Lung (tissue), 16 donors: ENCODE data around the gene ANKRD13A. TPM values are rescaled to one million over a fixed set of nuclear protein-coding genes. Genes with fewer than 3 reads are reported as not detected.

Experiments used
- ATAC-seq: fragments of 200-7000 bp; cut with Tn5 transposase; one replicate; pipeline ENCODE4 v1.9.1; 2020; ENCODE audit warnings: moderate number of reproducible peaks; ENCODE audit not compliant: insufficient read depth, low FRiP score
- DNase-seq, 3 donors: peaks; one replicate each; pipeline ENCODE4 v3.0.0-alpha.2; 2013 to 2017
- H3K27ac ChIP-seq, 2 donors: one replicate each; pipeline ENCODE4 v1.5.1; 2013; ENCODE audit warnings: mild to moderate bottlenecking in 2 of 2, moderate library complexity in 2 of 2, control low read depth in 1 of 2, inconsistent platforms in 1 of 2, low read depth in 1 of 2, low read length in 1 of 2
- H3K27me3 ChIP-seq, 3 donors: one replicate each; pipeline ENCODE4 v1.5.1; 2013; ENCODE audit warnings: low read length in 2 of 3; ENCODE audit not compliant: control insufficient read depth in 3 of 3, insufficient read depth in 3 of 3
- H3K36me3 ChIP-seq, 4 donors: one replicate each; pipeline ENCODE4 v1.5.1; 2013; ENCODE audit warnings: low read length in 4 of 4, mild to moderate bottlenecking in 1 of 4, moderate library complexity in 1 of 4; ENCODE audit not compliant: control insufficient read depth in 4 of 4, insufficient read depth in 4 of 4
- H3K4me1 ChIP-seq, 5 donors: one replicate each; pipeline ENCODE4 v1.5.1; 2013; ENCODE audit warnings: low read length in 5 of 5, mild to moderate bottlenecking in 2 of 5, moderate library complexity in 1 of 5; ENCODE audit not compliant: control insufficient read depth in 5 of 5, insufficient read depth in 5 of 5
- H3K4me3 ChIP-seq: one replicate; pipeline ENCODE4 v1.5.1; 2013; ENCODE audit warnings: mild to moderate bottlenecking, control low read depth, moderate library complexity
- H3K9ac ChIP-seq, 2 donors: one replicate each; pipeline ENCODE4 v1.5.1; 2013; ENCODE audit warnings: low read length in 2 of 2, control low read depth in 1 of 2; ENCODE audit not compliant: insufficient read depth in 1 of 2
- H3K9me3 ChIP-seq, 4 donors: one replicate each; pipeline ENCODE4 v1.5.1; 2013; ENCODE audit warnings: low read length in 3 of 4, mild to moderate bottlenecking in 1 of 4, moderate library complexity in 1 of 4; ENCODE audit not compliant: control insufficient read depth in 4 of 4, insufficient read depth in 3 of 4
- WGBS, 2 donors: extraction: QIAGEN DNeasy Blood & Tissue Kit; methylation state at CpG; one replicate each; pipeline ENCODE4 v1.1.7; 2013; 5-methylcytosine and 5-hydroxymethylcytosine counted together
- long read RNA-seq, 5 donors: transcript quantifications; one replicate each; lab custom pipeline, GENCODE V29; 2026
- polyA plus RNA-seq, 2 donors: library from polyadenylated mRNA; stranded (reverse); fragments of 200-250 nt; gene quantifications; one replicate each; pipeline ENCODE4 v1.2.1, GENCODE V29; 2013
- total RNA-seq, 2 donors: library from RNA; depleted of rRNA in 1 of 2; stranded (reverse); fragments of >200 nt in 1 of 2; gene quantifications; one replicate each; pipeline ENCODE4 v1.2.1, GENCODE V29; 2014 to 2021
- TF ChIP-seq, protein P1 (sequence below): IDR thresholded peaks from 2 replicates; pipeline ENCODE4 v1.5.1; 2012; ENCODE audit warnings: mild to moderate bottlenecking; ENCODE audit errors: control extremely low read depth, extremely low read depth
- donor health status: control.
- donor health status: control.
- donor health status: Bipolar disorder and iron deficiency.
- donor health status: healthy.
- donor health status: DM: yes; HTN: yes; CAD: no.

ANKRD13A gene
- total RNA-seq (10 to 100 TPM; 68.8 to 83.0 TPM), polyA plus RNA-seq (10 to 100 TPM; 21.6 to 38.8 TPM)
- long read RNA-seq, donor 1, full-length matches to known transcripts = 5 of 39 reads
- long read RNA-seq, donor 1, partial matches to known transcripts = 20 of 39 reads
- long read RNA-seq, donor 1, other reads (novel, unspliced or antisense) = 14 of 39 reads
- long read RNA-seq, donor 2, full-length matches to known transcripts = 2 of 20 reads
- long read RNA-seq, donor 2, partial matches to known transcripts = 18 of 20 reads
- long read RNA-seq, donor 2, other reads (novel, unspliced or antisense) = 0 of 20 reads
- long read RNA-seq, donor 3, full-length matches to known transcripts = 1 of 1 reads
- long read RNA-seq, donor 3, partial matches to known transcripts = 0 of 1 reads
- long read RNA-seq, donor 3, other reads (novel, unspliced or antisense) = 0 of 1 reads
- long read RNA-seq, donor 4, partial matches to known transcripts = 0 of 1 reads
- long read RNA-seq, donor 4, other reads (novel, unspliced or antisense) = 0 of 1 reads
- long read RNA-seq, donor 5, full-length matches to known transcripts = 4 of 4 reads
- long read RNA-seq, donor 5, partial matches to known transcripts = 0 of 4 reads
- long read RNA-seq, donor 5, other reads (novel, unspliced or antisense) = 0 of 4 reads

DNA sequence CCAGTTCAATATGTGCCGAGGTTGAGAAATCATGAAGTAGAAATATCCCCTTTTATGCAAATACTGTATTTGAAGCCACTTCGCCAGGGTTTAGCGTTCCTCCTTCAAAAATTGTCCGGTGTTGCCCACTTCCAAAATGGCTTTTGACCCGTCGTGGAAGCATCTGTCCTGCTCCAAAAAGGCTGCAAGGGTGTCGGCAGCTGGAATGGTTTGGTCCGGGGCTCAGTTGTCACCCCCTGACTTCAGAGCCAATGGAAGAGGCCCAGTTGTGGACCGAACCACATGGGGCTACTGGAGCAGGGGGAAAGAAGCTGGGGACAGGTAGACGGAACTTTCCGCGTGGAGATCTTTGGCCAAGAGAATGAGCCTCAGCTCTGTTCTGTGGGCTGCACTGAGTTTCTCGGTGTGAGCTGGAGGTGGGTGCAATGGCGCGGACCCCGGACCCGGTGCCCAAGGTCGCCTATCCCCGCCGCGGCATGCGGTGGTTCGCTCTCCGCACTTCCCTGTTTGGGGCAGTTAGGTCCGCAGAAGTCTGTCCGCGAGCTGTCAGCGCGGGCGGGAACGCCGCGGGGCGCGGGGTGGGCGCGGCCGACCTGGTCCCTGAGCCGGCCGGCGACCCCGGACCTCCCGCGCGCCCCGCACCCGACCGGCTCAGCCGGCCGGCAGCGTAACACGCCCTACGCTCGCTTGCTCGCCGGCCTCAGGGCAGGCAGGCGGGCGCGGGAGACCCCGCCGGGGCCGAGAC lies at the start of gene ANKRD13A:
TSS of gene ANKRD13A (plus strand) at position 527 of the 745 bp plus-strand sequence. CDS start 259 bp downstream, outside the sequence.
- H3K27ac ChIP-seq = peak within 1 kb of the TSS; percentile 90 to 92
- no peaks in the 10 kb centered on the region for H3K27me3 ChIP-seq
- peaks cover 7 to 32% (median 13%) of the 10 kb centered on the region in 5 donors for H3K4me1 ChIP-seq
- TF ChIP-seq, protein P1, sequence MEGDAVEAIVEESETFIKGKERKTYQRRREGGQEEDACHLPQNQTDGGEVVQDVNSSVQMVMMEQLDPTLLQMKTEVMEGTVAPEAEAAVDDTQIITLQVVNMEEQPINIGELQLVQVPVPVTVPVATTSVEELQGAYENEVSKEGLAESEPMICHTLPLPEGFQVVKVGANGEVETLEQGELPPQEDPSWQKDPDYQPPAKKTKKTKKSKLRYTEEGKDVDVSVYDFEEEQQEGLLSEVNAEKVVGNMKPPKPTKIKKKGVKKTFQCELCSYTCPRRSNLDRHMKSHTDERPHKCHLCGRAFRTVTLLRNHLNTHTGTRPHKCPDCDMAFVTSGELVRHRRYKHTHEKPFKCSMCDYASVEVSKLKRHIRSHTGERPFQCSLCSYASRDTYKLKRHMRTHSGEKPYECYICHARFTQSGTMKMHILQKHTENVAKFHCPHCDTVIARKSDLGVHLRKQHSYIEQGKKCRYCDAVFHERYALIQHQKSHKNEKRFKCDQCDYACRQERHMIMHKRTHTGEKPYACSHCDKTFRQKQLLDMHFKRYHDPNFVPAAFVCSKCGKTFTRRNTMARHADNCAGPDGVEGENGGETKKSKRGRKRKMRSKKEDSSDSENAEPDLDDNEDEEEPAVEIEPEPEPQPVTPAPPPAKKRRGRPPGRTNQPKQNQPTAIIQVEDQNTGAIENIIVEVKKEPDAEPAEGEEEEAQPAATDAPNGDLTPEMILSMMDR = no peak
- peak; percentile 84 for ATAC-seq
- no peaks in the 10 kb centered on the region for H3K36me3 ChIP-seq
- peak within 1 kb of the TSS; percentile 95 for H3K4me3 ChIP-seq
- no peaks in the 10 kb centered on the region for H3K9me3 ChIP-seq
- peak; percentile 94 to 97 (median 96) for DNase-seq
- peak within 1 kb of the TSS; percentile 81 to 85 for H3K9ac ChIP-seq
- 0% methylated on average over 41 to 62 of the region's 62 CpGs for WGBS, 2 donors

GRCh38 chr12:109950625-109951024 lies 48.6 kb upstream of the ANKRD13A start:
- Histone ChIP-seq H3K27ac (peak overlapping the region; percentile 20 to 74), H3K4me1 (peaks cover 3 to 26% (median 25%) of the 10 kb centered on the region in 5 donors), H3K9ac (no peak overlapping the region), H3K4me3 (no peak overlapping the region), H3K9me3 (no peaks in the 10 kb centered on the region), H3K27me3 (no peaks in the 10 kb centered on the region), H3K36me3 (peaks cover 10 to 46% (median 41%) of the 10 kb centered on the region in 4 donors)
- TF ChIP-seq, protein P1 = no peak
- ATAC-seq (no peak), DNase-seq (no peak)

DNA sequence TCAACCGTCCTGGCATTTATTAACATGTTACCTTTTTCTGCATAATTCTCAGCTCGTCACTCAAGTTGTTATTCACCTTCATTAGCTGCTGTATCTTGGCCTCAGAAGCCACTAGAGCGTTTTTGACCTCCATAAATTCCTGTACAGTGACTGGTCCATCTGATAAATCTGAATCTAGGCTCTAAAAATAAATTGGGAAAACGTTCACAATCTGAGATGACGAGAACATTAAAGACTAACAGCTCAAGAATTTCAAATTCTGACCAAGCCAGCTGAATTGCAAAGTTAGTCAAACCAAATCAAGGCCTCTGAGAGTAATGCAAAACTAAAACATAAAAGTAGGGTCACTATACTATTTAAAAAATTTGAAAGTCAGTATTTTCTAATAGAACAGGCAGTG lies 48.1 kb upstream of the ANKRD13A start:
- no peaks in the 10 kb centered on the region for H3K9me3 ChIP-seq
- TF ChIP-seq, protein P1 = no peak
- no peaks in the 10 kb centered on the region for H3K27me3 ChIP-seq
- peak overlapping the region in 1 of 2 donors; percentile 74 for H3K27ac ChIP-seq
- H3K4me3 ChIP-seq = no peak overlapping the region
- 78 to 90% methylated on average over 5 of the region's 5 CpGs for WGBS, 2 donors
- ATAC-seq (no peak), DNase-seq (no peak)
- H3K4me1 ChIP-seq = peaks cover 3 to 26% (median 25%) of the 10 kb centered on the region in 5 donors
- no peak overlapping the region for H3K9ac ChIP-seq
- H3K36me3 ChIP-seq = peaks cover 10 to 46% (median 42%) of the 10 kb centered on the region in 4 donors
